ENCODE results near the gene GALNT10.

DNA sequence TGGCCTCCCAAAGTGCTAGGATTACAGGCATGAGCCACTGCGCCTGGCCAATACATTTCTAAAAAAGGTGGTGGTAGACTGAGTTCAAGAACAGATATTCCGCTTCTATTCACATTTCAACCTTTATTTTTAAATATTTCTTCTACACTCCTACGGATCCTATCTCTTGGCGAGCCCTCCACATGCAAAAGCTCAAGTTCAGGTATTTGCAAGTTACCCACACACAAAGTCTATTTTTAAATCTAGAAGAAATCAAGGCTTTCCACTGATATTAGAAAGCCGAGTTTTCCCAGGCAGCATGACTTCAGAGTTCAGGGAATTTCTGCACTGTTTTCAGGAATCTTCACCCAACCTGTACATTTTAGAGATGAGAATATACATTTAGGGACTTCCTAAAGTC, 153.9 kb downstream of the GALNT10 start:
- TF ChIP-seq, protein P1, sequence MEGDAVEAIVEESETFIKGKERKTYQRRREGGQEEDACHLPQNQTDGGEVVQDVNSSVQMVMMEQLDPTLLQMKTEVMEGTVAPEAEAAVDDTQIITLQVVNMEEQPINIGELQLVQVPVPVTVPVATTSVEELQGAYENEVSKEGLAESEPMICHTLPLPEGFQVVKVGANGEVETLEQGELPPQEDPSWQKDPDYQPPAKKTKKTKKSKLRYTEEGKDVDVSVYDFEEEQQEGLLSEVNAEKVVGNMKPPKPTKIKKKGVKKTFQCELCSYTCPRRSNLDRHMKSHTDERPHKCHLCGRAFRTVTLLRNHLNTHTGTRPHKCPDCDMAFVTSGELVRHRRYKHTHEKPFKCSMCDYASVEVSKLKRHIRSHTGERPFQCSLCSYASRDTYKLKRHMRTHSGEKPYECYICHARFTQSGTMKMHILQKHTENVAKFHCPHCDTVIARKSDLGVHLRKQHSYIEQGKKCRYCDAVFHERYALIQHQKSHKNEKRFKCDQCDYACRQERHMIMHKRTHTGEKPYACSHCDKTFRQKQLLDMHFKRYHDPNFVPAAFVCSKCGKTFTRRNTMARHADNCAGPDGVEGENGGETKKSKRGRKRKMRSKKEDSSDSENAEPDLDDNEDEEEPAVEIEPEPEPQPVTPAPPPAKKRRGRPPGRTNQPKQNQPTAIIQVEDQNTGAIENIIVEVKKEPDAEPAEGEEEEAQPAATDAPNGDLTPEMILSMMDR (IDR thresholded peaks at IDR 0.05; ENCODE audit: control extremely low read depth in 1 of 3, insufficient read depth in 1 of 3, low read depth in 1 of 3, low read length in 3 of 3): no peak
- TF ChIP-seq EP300 (IDR thresholded peaks at IDR 0.05; ENCODE audit: borderline replicate concordance in 1 of 2, low read depth in 2 of 2, low read length in 2 of 2) (no peak), MAX (IDR thresholded peaks at IDR 0.05) (no peak), HDAC2 (IDR thresholded peaks at IDR 0.05; ENCODE audit: borderline replicate concordance in 1 of 2, low read depth in 2 of 2, low read length in 2 of 2) (no peak), POLR2A (IDR thresholded peaks at IDR 0.05; ENCODE audit: control extremely low read depth in 1 of 2, low read depth in 2 of 2, low read length in 2 of 2) (no peak), SIRT6 (IDR thresholded peaks at IDR 0.05; ENCODE audit: low read length) (no peak), ATF2 (IDR thresholded peaks at IDR 0.05; ENCODE audit: low read length) (no peak), ZNF274 (IDR thresholded peaks at IDR 0.05; ENCODE audit: borderline replicate concordance, extremely low read depth, low read length) (no peak), JUN (IDR thresholded peaks at IDR 0.05; ENCODE audit: low read depth, low read length) (no peak), SP1 (IDR thresholded peaks at IDR 0.05; ENCODE audit: low read depth, low read length) (no peak), YY1 (IDR thresholded peaks at IDR 0.05; ENCODE audit: low read depth, low read length) (no peak), RFX5 (IDR thresholded peaks at IDR 0.05; ENCODE audit: borderline replicate concordance, low read depth, low read length) (no peak), CREB1 (IDR thresholded peaks at IDR 0.05) (no peak)
